ENCODE measurements around the gene CPD.

GRCh38 chr17:30443721-30444120, 65.0 kb downstream of the CPD start:
- TF ChIP-seq CTCF (IDR thresholded peaks at IDR 0.05; ENCODE audit: insufficient read depth, low read length, poor library complexity, severe bottlenecking) (no peak), EZH2phosphoT487 (conservative IDR thresholded peaks at IDR 0.05; ENCODE audit: low read length) (no peak)
